ENCODE results near the gene RYR1.

GRCh38 chr19:38383743-38384142, 49.7 kb upstream of the RYR1 start:
- no peak for TF ChIP-seq CTCF (IDR thresholded peaks at IDR 0.05; ENCODE audit: borderline replicate concordance, extremely low read depth, low read length, poor library complexity, severe bottlenecking)
- TF ChIP-seq EZH2 (IDR thresholded peaks at IDR 0.05; ENCODE audit: borderline replicate concordance, low read depth, low read length, severe bottlenecking) = no peak

Data from DND-41 (cell line).